Prostate gland (tissue), 2 donors: ENCODE data around the gene PDE8A. TPM values are rescaled to one million over a fixed set of nuclear protein-coding genes. Genes with fewer than 3 reads are reported as not detected.

Source experiments
- DNase-seq: peaks from one replicate; pipeline ENCODE4 v3.0.0-alpha.2; 2019; ENCODE audit warnings: low spot score
- H3K27ac ChIP-seq, 2 donors: fragments of 200-600 bp; sonication (generic); 2 replicates each; pipeline ENCODE4 v1.5.1; 2017 to 2019
- H3K27me3 ChIP-seq: fragments of 200-600 bp; sonication (generic); replicated peaks from 2 replicates; pipeline ENCODE4 v1.5.1; 2019; ENCODE audit not compliant: insufficient read depth
- H3K36me3 ChIP-seq, 2 donors: fragments of 200-600 bp; sonication (generic); 1 replicate in 1 of 2; 2 replicates in 1 of 2; pipeline versions ENCODE4 v1.5.1 to v1.8.1; 2017 to 2019
- H3K4me1 ChIP-seq: fragments of 200-600 bp; sonication (generic); replicated peaks from 2 replicates; pipeline ENCODE4 v1.5.1; 2019
- H3K4me3 ChIP-seq, 2 donors: fragments of 200-600 bp; sonication (generic); 2 replicates each; pipeline ENCODE4 v1.5.1; 2017 to 2019
- H3K9me3 ChIP-seq: fragments of 200-600 bp; sonication (generic); 2 replicates; pipeline ENCODE4 v1.5.1; 2017
- CTCF ChIP-seq, 4 experiments: fragments of 200-600 bp in 2 of 4; fragments of 450-650 bp in 2 of 4; sonication (generic) in 2 of 4; IDR thresholded peaks; 1 replicate in 3 of 4; 2 replicates in 1 of 4; pipeline ENCODE4 v1.5.1; 2016 to 2019; ENCODE audit warnings: antibody characterized with exemption in 4 of 4, mild to moderate bottlenecking in 2 of 4, moderate library complexity in 2 of 4
- POLR2A ChIP-seq: fragments of 450-650 bp; IDR thresholded peaks from one replicate; pipeline ENCODE4 v1.6.1; 2016; ENCODE audit warnings: antibody characterized with exemption, mild to moderate bottlenecking
- POLR2AphosphoS5 ChIP-seq: sonication (generic); formaldehyde crosslinking; IDR thresholded peaks from one replicate; pipeline ENCODE4 v1.6.1; 2017; ENCODE audit warnings: antibody characterized with exemption
- WGBS: methylation state at CpG from one replicate; pipeline ENCODE4 v1.1.5; 2018; 5-methylcytosine and 5-hydroxymethylcytosine counted together
- intact Hi-C: fragments of 100-400 bp; cut with DNase I; formaldehyde crosslinking; loops from one replicate; pipeline ENCODE4 v1.14.2; 2022
- total RNA-seq, 2 donors: library from RNA; depleted of rRNA; stranded (reverse); fragments of >200 nt; gene quantifications; one replicate each; pipeline ENCODE4 v1.1.0, GENCODE V29; 2016

Gene PDE8A
- total RNA-seq, 2 donors from 2014 or later = 28.3 to 52.7 TPM

GRCh38 chr15:85120351-85121113 is 138.9 kb downstream of the PDE8A start:
- Histone ChIP-seq H3K4me1 (no peaks in the 10 kb centered on the region), H3K27me3 (no peaks in the 10 kb centered on the region), H3K36me3 (no peaks in the 10 kb centered on the region), H3K4me3 (no peak overlapping the region), H3K27ac (no peak overlapping the region), H3K9me3 (no peaks in the 10 kb centered on the region)
- TF ChIP-seq POLR2A (no peak), CTCF (IDR thresholded peaks at IDR 0.05) (no peak), POLR2AphosphoS5 (no peak)
- no peak for DNase-seq
- WGBS = 94% methylated on average over 4 of the region's 4 CpGs
- intact Hi-C loops = no loop called here

- no peak for TF ChIP-seq CTCF (IDR thresholded peaks at IDR 0.05)
- TF ChIP-seq POLR2AphosphoS5 = no peak
- no peak for TF ChIP-seq POLR2A
- Histone ChIP-seq H3K27ac (no peak overlapping the region), H3K27me3 (no peaks in the 10 kb centered on the region), H3K9me3 (no peaks in the 10 kb centered on the region), H3K36me3 (no peaks in the 10 kb centered on the region), H3K4me1 (no peaks in the 10 kb centered on the region), H3K4me3 (no peak overlapping the region)
- intact Hi-C loops = no loop called here
- DNase-seq = no peak
- 73% methylated on average over 1 of the region's 1 CpG for WGBS
Measured at GRCh38 chr15:85124173-85124572, 142.5 kb downstream of the PDE8A start.

- TF ChIP-seq CTCF (IDR thresholded peaks at IDR 0.05) = no peak
- TF ChIP-seq POLR2AphosphoS5 = no peak
- TF ChIP-seq POLR2A = no peak
- H3K27me3 ChIP-seq = no peaks in the 10 kb centered on the region
- H3K36me3 ChIP-seq = no peaks in the 10 kb centered on the region
- no peak for DNase-seq
- H3K4me1 ChIP-seq = no peaks in the 10 kb centered on the region
- no peak overlapping the region for H3K4me3 ChIP-seq
- intact Hi-C loops = no loop called here
- H3K27ac ChIP-seq = no peak overlapping the region
- no peaks in the 10 kb centered on the region for H3K9me3 ChIP-seq
- WGBS = 73% methylated on average over 4 of the region's 4 CpGs
Measured at GRCh38 chr15:85125056-85125661, 143.5 kb downstream of the PDE8A start.

GRCh38 chr15:85128621-85129020 is 147.0 kb downstream of the PDE8A start:
- no peak for DNase-seq
- no peaks in the 10 kb centered on the region for H3K4me1 ChIP-seq
- TF ChIP-seq CTCF (IDR thresholded peaks at IDR 0.05) (no peak), POLR2AphosphoS5 (no peak), POLR2A (no peak)
- H3K27me3 ChIP-seq = no peaks in the 10 kb centered on the region
- H3K27ac ChIP-seq = no peak overlapping the region
- no peak overlapping the region for H3K4me3 ChIP-seq
- no peaks in the 10 kb centered on the region for H3K36me3 ChIP-seq
- H3K9me3 ChIP-seq = no peaks in the 10 kb centered on the region
- intact Hi-C loops = no loop called here

- H3K4me3 ChIP-seq = no peak overlapping the region
- no peaks in the 10 kb centered on the region for H3K9me3 ChIP-seq
- no peak for TF ChIP-seq CTCF (IDR thresholded peaks at IDR 0.05)
- TF ChIP-seq POLR2AphosphoS5 = no peak
- no peak for TF ChIP-seq POLR2A
- H3K4me1 ChIP-seq = no peaks in the 10 kb centered on the region
- 76% methylated on average over 3 of the region's 3 CpGs for WGBS
- DNase-seq = no peak
- no peaks in the 10 kb centered on the region for H3K27me3 ChIP-seq
- H3K36me3 ChIP-seq = no peaks in the 10 kb centered on the region
- no peak overlapping the region for H3K27ac ChIP-seq
- intact Hi-C loops = no loop called here
Measured at GRCh38 chr15:85129881-85130280, 148.2 kb downstream of the PDE8A start.
